ENCODE measurements around the gene KCNK1. TPM values are rescaled to one million over a fixed set of nuclear protein-coding genes. Genes with fewer than 3 reads are reported as not detected.

KCNK1 gene
- total and polyA plus RNA-seq, 2 of the 13 experiments (the other 11 are each of a cell fraction or from before 2014, with no cell fraction given), result not detected

DNA sequence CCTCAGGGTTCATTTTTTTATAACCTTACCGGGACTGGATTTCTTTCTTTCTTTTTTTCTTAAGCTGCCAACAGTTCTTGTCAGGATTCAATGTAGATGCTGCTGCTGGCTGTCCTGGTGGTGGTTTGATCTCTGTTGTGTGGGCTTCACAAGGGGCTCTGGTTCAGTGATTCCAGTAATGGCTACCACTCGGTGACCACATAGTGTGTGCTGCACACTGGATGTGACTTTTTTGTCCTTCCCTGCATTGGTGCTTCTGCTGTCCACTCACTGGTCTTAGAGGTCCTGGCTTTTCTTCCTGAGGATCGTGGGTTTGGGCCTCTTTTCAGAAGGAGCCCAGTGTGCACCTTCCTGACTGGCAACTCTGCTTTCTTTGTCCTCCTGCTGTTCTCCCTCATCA lies 18.5 kb downstream of the KCNK1 start (continued):
- no peak for TF ChIP-seq ZNF333 (CRISPR knock-in tag; IDR thresholded peaks at IDR 0.05; ENCODE audit: borderline replicate concordance)
- TF ChIP-seq ZNF766 (CRISPR knock-in tag; IDR thresholded peaks at IDR 0.05; ENCODE audit: borderline replicate concordance), result no peak
- TF ChIP-seq, protein P1, sequence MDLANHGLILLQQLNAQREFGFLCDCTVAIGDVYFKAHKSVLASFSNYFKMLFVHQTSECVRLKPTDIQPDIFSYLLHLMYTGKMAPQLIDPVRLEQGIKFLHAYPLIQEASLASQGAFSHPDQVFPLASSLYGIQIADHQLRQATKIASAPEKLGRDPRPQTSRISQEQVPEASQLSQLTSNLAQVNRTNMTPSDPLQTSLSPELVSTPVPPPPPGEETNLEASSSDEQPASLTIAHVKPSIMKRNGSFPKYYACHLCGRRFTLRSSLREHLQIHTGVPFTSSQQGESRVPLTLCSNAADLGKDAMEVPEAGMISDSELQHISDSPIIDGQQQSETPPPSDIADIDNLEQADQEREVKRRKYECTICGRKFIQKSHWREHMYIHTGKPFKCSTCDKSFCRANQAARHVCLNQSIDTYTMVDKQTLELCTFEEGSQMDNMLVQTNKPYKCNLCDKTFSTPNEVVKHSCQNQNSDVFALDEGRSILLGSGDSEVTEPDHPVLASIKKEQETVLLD (CRISPR knock-in tag; IDR thresholded peaks at IDR 0.05; ENCODE audit: low read depth), result no peak
- TF ChIP-seq, protein P2, sequence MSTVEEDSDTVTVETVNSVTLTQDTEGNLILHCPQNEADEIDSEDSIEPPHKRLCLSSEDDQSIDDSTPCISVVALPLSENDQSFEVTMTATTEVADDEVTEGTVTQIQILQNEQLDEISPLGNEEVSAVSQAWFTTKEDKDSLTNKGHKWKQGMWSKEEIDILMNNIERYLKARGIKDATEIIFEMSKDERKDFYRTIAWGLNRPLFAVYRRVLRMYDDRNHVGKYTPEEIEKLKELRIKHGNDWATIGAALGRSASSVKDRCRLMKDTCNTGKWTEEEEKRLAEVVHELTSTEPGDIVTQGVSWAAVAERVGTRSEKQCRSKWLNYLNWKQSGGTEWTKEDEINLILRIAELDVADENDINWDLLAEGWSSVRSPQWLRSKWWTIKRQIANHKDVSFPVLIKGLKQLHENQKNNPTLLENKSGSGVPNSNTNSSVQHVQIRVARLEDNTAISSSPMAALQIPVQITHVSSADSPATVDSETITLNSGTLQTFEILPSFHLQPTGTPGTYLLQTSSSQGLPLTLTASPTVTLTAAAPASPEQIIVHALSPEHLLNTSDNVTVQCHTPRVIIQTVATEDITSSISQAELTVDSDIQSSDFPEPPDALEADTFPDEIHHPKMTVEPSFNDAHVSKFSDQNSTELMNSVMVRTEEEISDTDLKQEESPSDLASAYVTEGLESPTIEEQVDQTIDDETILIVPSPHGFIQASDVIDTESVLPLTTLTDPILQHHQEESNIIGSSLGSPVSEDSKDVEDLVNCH (CRISPR knock-in tag; IDR thresholded peaks at IDR 0.05), result no peak

DNA sequence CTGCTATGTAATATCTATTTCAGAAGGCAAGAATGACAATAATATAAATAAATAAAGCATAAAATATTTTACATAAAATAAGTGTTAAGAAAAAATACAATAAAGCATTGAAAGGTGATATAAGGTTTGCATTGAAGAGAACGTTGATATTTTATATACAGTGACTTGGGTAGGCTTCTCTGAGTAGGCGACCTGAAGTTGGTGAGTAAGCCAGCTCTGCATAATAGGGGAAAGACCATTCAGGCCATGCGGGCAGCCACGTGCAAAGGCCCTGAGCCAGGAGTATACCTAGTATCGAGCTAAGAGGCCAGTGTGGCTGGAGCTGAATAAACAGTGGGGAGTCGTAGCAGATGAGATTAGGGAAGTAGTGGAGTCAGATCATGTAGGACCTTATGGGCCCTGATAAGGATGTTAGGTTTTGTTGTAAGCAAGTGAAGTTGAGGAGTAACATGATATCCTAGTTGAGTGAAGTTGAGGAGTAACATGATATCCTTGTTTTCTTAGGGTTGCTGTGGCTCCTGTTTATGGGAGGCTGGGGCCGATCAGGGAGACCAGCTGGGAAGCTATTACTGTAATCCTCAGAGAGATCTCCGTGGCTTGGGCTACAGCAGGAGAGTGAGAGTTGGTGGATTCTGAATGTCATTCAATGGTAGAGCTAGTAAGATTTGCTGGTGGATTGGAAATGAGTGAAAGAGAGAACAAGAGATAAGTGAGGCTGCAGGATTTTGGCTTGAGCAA lies 22.0 kb downstream of the KCNK1 start:
- H3K4me3 ChIP-seq (replicated peaks in 1 of 3; ENCODE audit: insufficient read depth in 1 of 3, low read depth in 2 of 3, low read length in 3 of 3), result no peak overlapping the region
- H3K27ac ChIP-seq (ENCODE audit: extremely low read length, insufficient read depth, low read length), result no peak overlapping the region
- DNase-seq (ENCODE audit: low spot score) (no peak), ATAC-seq (no peak), FAIRE-seq (no peak)
- no peaks in the 10 kb centered on the region; a peak in 1 of 5 replicates for H3K27me3 ChIP-seq (ENCODE audit: control insufficient read depth in 1 of 2, insufficient read depth in 2 of 2, low read length in 2 of 2)
- in situ Hi-C loops (cut with HindIII; ENCODE audit: extremely low pct_ligation_motif_present, low pct_unique_long_range_greater_than_20kb) (no loop called here), intact Hi-C loops (cut with micrococcal nuclease; ENCODE audit: unreplicated experiment) (no loop called here)
- 17% methylated on average over 8 of the region's 8 CpGs for WGBS (ENCODE audit: low lambda C conversion rate)
- no peak overlapping the region for H2AFZ ChIP-seq (ENCODE audit: low read length)
- no peaks in the 10 kb centered on the region for H3K4me1 ChIP-seq (ENCODE audit: insufficient read depth, low read length)
- H3K9me3 ChIP-seq (ENCODE audit: low read length), result no peaks in the 10 kb centered on the region
- H3K36me3 ChIP-seq (replicated peaks in 1 of 2; ENCODE audit: control insufficient read depth in 1 of 2, insufficient read depth in 2 of 2, low read length in 2 of 2), result no peaks in the 10 kb centered on the region
- BruUV-seq (replicated peaks), result no TSS peak
- H4K20me1 ChIP-seq (ENCODE audit: insufficient read depth, low read length), result no peaks in the 10 kb centered on the region
- ChIA-PET CTCF (ENCODE audit: low intra/inter-chr PET ratio, low total read pairs) (no interaction called here), POLR2A (no interaction called here)
- H3K9ac ChIP-seq (ENCODE audit: insufficient read depth, low read depth, low read length), result no peak overlapping the region
- no peaks in the 10 kb centered on the region for H3K79me2 ChIP-seq (ENCODE audit: insufficient read depth, low read length)
- H3K4me2 ChIP-seq (ENCODE audit: low read depth, low read length), result no peak overlapping the region
- TF ChIP-seq ZNF629 (CRISPR knock-in tag; conservative IDR thresholded peaks at IDR 0.05) (no peak), PHF20 (CRISPR knock-in tag; IDR thresholded peaks at IDR 0.05) (no peak), DR1 (CRISPR knock-in tag; IDR thresholded peaks at IDR 0.05) (no peak), CREM (IDR thresholded peaks at IDR 0.05) (no peak), CREM (CRISPR knock-in tag; IDR thresholded peaks at IDR 0.05) (no peak), MBD4 (IDR thresholded peaks at IDR 0.05; ENCODE audit: borderline replicate concordance, low read length) (no peak)
- TF ChIP-seq, protein P3, sequence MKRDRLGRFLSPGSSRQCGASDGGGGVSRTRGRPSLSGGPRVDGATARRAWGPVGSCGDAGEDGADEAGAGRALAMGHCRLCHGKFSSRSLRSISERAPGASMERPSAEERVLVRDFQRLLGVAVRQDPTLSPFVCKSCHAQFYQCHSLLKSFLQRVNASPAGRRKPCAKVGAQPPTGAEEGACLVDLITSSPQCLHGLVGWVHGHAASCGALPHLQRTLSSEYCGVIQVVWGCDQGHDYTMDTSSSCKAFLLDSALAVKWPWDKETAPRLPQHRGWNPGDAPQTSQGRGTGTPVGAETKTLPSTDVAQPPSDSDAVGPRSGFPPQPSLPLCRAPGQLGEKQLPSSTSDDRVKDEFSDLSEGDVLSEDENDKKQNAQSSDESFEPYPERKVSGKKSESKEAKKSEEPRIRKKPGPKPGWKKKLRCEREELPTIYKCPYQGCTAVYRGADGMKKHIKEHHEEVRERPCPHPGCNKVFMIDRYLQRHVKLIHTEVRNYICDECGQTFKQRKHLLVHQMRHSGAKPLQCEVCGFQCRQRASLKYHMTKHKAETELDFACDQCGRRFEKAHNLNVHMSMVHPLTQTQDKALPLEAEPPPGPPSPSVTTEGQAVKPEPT (CRISPR knock-in tag; IDR thresholded peaks at IDR 0.05; ENCODE audit: low read depth), result no peak
- TF ChIP-seq, protein P4, sequence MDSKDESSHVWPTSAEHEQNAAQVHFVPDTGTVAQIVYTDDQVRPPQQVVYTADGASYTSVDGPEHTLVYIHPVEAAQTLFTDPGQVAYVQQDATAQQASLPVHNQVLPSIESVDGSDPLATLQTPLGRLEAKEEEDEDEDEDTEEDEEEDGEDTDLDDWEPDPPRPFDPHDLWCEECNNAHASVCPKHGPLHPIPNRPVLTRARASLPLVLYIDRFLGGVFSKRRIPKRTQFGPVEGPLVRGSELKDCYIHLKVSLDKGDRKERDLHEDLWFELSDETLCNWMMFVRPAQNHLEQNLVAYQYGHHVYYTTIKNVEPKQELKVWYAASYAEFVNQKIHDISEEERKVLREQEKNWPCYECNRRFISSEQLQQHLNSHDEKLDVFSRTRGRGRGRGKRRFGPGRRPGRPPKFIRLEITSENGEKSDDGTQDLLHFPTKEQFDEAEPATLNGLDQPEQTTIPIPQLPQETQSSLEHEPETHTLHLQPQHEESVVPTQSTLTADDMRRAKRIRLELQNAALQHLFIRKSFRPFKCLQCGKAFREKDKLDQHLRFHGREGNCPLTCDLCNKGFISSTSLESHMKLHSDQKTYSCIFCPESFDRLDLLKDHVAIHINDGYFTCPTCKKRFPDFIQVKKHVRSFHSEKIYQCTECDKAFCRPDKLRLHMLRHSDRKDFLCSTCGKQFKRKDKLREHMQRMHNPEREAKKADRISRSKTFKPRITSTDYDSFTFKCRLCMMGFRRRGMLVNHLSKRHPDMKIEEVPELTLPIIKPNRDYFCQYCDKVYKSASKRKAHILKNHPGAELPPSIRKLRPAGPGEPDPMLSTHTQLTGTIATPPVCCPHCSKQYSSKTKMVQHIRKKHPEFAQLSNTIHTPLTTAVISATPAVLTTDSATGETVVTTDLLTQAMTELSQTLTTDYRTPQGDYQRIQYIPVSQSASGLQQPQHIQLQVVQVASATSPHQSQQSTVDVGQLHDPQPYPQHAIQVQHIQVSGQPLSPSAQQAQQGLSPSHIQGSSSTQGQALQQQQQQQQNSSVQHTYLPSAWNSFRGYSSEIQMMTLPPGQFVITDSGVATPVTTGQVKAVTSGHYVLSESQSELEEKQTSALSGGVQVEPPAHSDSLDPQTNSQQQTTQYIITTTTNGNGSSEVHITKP (CRISPR knock-in tag; IDR thresholded peaks at IDR 0.05; ENCODE audit: low read depth), result no peak
